IPS DF 4.7 (cell line): Measurements from ENCODE around the gene GRWD1.

Experiments used
- DNase-seq: peaks from one replicate; pipeline ENCODE4 v3.0.0-alpha.2; 2013; ENCODE audit warnings: low spot score; ENCODE audit errors: extremely low read depth

Gene GRWD1

DNA sequence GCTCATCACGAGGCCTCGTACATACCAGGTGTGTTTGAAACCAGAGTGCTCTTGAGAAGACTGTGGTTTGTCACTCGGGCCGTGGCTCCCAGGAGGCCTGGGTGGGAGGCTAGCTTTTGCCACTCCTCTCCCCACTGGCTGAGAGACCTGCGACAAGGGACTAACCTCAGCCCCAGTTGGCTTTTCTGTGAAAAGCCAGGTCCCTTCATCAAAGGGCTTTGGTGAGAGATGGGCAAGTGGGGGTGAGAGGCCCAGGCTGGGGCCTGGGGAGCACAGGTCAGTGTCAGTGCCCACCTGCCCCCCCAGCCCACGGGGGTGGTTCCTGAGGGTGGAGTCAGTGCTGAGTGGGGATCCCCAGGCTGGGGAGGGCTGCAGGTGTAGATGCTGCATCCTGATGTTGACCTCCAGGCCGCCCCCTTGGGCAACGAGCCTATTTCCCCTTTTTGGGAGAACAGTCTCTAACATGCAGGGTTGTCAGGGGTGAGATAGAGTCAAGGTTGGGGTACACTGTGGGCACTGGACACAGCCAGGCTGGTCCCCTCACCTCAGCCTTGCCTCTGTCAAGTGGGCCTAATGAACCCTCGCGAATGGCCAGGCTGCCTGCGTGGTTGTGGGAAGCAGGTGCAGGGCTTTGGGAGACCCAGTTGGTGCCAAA is 10.3 kb downstream of the GRWD1 start:
- DNase-seq: no peak

DNA sequence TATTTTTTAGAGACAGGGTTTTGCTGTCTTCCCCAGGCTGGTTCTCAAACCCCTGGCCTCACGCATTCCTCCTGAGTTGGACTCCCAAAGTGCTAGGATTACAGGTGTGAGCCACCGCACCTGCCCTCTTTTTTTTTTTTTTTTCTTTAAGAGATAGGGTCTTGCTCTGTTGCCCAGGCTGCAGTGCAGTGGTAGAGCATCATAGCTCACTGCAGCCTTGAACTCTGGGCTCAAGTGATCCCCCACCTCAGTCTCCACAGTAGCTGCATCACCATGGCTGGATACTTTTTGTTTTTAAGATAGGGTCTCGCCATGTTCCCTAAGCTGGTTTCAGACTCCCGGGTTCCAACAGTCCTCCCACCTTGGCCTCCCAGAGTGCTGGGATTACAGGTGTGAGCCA is 11.1 kb downstream of the GRWD1 start:
- DNase-seq: no peak

DNA sequence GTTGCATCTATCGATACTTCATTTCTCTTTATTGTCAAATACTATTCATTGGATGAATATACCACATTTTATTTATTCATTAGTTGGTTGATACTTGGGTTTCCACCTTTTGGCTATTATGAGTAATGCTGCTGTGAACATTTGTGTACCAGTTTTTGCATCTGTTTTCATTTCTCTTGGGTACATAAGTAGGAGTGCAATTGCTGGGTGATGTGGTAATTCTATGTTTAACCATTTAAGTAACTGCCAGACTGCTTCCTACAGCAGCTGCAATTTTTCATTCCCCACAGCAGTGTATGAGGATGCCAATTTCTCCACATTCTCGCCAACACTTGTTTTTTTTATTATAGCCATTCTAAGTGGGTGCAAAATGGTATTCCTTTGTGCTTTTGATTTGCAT is 12.2 kb downstream of the GRWD1 start:
- DNase-seq: no peak

DNA sequence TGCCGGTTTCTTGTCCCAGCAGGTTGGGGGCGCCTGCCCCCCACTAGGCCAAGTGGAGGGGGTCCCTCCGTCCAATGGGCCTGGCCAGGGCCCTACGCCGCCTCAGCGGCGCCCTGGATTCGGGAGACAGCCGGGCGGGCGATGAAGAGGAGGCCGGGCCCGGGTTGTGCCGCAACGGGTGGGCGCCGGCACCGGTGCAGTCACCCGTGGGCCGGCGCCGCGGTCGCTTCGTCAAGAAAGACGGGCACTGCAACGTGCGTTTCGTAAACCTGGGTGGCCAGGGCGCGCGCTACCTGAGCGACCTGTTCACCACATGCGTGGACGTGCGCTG is 15.8 kb downstream of the GRWD1 start:
- DNase-seq: no peak

GRCh38 chr19:48461982-48462655 is 16.3 kb downstream of the GRWD1 start:
- no peak for DNase-seq

DNA sequence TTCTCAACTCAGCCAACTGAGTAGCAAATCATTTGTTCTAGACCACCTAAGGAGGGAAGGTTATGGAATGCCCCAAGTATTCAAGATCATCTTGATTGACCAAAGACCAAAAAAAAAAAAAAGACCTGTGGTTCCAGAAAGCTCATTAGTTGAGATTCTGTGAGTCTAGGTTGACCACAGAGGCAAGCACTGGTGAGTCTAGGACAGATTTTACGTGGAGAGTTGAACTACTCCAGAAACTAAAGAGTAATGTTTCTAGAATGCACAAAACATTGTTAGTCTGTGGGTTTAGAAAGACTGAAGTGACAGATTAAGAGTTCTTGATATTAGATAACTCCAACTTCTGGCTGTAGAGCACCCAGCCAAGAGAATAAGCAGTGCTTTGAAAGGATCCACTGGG is 19.4 kb downstream of the GRWD1 start:
- DNase-seq: no peak

DNA sequence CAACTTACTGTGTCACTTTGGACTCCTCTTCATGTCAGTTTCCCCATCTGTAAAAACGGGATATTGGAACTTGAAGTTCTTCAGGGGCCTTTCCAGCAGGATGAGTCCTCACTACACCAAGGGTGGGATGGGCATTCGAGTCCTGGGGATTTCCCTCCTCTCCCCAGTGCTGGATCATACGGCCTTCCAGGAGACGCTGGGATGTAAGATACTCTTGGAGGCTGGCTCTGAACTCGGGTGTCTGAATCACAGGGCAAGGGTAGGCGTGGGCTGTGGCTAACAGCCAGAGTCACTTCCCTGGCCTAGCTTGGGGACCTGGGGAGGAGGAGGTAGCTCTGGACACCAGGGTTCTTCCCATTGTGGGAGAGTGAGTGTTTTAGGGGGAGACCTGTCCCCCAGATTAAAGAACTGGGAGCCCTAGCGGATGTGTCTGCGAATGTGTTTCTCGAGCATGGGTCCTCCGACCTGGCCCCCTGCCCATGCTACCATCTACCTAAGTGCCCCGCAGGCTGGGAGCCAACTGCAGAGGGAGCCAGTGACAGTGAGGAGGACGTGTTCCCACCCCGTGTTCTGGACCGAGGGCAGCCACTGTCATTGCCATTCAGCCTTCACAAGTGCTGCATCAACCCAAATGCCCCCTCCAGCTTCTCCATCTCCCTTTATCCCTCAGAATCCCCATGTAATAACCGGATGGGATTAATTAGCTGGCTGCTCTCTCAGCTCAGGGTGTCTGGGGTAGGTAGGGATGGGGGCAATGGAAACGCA is 21.0 kb downstream of the GRWD1 start:
- no peak for DNase-seq

DNA sequence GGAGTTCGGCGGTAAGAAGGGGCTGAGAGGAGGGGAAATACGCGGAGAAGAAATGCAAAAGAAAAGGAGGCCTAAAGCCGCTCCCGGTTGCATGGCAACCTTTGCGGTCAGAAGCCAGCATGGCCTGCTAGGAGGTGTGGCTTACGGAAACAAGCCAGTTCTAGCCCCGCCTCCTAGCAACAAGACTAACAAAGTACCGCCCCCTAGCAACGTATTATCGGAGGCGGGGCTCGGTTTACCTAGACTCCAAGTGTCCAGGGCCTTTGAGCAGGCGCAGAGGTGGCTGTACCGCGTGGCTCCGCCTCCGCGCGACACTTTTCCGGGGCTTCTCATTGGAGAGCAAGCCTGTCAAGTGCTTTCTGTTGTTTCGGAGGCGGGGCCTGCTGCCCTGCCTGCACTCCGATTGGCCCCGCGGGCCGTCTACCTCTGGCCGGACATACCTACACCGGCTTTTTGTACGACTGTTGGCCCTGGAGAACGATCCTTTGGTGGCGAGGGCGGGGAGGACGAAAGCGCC is 23.0 kb downstream of the GRWD1 start:
- DNase-seq: no peak

DNA sequence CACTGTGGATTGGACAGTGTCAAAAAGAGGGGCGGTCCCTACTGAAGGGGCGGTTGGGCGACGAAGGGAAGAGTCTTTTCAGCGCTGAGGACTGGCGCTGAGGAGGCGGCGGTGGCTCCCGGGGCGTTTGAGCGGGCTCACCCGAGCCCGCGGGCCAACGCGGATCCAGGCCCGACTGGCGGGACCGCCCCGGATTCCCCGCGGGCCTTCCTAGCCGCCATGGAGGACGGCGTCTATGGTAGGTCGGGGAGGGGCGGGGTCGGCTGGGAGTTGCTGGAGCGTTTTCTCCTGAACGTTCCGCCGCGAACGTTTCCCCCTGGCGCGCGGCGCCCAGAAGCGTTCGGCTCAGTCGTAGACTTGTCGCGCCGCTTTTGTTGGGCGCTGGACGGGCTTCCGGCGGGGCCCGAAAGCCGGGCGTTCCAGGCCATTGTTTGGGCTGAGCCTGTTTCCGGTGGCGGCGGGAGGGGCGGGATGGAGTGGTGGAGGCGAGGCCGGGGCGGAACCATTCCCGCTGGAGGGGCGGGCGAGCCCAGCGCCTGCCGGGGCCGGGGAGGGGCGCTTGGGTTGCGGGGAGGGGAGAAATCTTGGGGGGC is 23.6 kb downstream of the GRWD1 start, which contains the start of gene CYTH2:
Gene CYTH2 (plus strand): TSS at position 81 of the 593 bp plus-strand sequence. CDS start 139 bp downstream, at position 220.
- no peak for DNase-seq

GRCh38 chr19:48469934-48470680 is 24.3 kb downstream of the GRWD1 start:
- DNase-seq: no peak

GRCh38 chr19:48470856-48471255 is 25.1 kb downstream of the GRWD1 start:
- no peak for DNase-seq

GRCh38 chr19:48471836-48472235 is 26.1 kb downstream of the GRWD1 start:
- DNase-seq: no peak

GRCh38 chr19:48473161-48473966 is 27.6 kb downstream of the GRWD1 start:
- no peak for DNase-seq

DNA sequence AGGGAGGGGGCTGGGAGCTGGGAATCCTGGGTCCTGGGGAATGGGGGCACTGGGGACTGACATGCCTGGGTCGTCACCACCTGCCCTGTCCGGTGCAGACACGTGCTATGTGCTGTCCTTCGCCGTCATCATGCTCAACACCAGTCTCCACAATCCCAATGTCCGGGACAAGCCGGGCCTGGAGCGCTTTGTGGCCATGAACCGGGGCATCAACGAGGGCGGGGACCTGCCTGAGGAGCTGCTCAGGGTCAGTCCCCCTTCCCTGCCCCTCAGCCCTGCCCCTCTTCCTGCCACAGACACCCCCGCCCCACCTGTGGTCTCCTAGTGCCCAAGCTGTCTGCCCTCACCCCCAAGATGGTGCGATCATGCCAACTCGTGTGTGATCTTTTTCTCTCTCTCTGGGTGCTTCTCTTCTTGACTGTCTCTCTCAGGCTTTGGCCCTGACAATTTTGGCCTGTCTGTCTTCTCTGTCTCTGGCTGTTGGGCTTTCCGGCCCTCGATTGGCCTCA is 28.4 kb downstream of the GRWD1 start:
- no peak for DNase-seq

- no peak for DNase-seq
Measured at GRCh38 chr19:48475369-48476068, 29.7 kb downstream of the GRWD1 start.

DNA sequence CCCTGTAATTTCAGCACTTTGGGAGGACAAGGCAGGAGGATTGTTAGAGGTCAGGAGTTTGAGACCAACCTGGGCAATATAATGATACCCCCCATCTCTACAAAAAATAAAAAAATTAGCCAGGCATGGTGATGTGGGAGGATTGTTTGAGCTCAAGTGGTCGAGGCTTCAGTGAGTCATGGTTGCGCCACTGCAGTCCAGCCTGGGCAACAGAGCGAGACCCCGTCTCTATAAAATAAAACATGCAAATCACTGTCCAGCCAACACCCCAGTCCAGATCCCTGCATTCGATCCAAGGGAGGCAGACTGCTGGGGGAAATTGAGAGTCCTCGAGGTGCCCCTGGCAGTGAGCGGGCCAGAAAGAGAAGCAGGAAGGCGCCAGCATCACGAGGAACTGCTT is 30.4 kb downstream of the GRWD1 start:
- DNase-seq: no peak

- no peak for DNase-seq
Measured at GRCh38 chr19:48477067-48477685, 31.4 kb downstream of the GRWD1 start.

DNA sequence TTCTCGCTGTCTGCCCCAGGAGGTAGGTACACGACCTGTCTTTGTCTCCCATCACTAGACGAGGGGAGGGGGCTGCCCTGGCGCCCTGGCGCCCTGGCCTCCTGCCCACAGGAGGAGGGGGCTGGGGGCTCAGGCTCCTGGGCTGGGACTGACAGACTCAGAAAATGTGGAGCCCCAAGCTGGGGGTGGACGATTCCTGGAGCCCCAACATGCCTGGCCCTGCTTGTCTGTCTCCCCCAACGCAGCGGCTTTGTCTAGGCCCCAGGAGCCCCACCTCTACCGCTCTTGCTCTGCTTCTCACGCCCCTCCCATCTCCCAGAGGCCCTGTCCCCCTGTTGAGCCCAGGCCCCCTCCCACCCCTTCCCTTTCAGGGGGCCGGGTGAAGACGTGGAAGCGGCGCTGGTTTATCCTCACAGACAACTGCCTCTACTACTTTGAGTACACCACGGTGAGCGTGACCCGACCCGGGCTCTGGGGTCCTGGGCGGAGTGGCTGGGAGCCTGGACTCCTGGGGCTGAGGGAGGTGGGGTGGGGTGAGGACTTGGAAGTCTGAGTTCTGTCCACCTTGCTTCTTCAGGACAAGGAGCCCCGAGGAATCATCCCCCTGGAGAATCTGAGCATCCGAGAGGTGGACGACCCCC is 32.0 kb downstream of the GRWD1 start:
- no peak for DNase-seq
